ENCODE data around the gene SAFB.

Gene SAFB

DNA sequence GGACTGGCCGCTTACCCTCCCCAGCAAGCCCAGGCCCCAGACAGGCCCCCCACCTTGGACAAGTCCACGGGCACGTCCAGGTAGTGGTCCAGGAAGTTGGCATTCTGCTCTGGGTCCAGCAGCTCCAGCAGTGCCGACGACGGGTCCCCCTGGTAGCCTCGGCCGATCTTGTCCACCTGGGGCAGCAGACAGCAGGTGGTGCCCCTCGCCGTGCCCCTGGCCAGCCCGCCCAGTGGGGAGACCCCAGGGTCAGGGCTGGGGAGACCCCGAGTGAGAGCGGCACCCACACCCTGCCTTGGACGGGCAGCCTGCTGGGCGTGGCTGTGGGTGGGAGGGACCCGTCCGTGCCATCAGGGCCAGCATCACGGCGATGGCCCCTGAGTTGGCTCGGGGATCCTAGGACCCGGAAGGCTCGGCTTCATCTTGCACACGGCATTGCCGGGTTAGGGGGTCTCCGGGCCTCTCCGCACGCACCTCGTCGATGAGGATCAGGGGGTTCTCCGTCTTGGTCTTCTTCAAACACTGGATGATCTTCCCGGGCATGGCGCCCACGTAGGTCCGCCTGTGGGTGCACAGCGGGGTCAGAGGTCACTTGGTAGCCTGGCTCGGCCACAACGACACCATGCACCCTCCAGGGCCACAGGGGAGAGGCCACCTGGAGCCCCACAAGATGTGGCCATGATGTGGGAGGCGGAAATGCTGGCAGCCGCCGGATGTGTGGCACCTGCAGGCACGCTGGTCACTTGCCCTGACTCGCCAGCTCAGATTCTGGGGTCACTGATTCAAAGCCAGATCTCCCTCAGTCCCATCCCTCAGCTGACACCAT lies 73.5 kb downstream of the SAFB start:
- Histone ChIP-seq H3K9ac (ENCODE audit: low read length) (no peak overlapping the region), H2AFZ (ENCODE audit: low read depth, low read length) (no peak overlapping the region), H3K4me1 (ENCODE audit: low read length) (peaks cover 15% of the 10 kb centered on the region), H3K9me3 (ENCODE audit: insufficient read depth, low read length) (no peaks in the 10 kb centered on the region), H3K79me2 (ENCODE audit: low read length) (peaks cover 65% of the 10 kb centered on the region), H3K36me3 (replicated peaks; ENCODE audit: low read depth, low read length) (peaks cover 81% of the 10 kb centered on the region), H3K27ac (ENCODE audit: low read length) (no peak overlapping the region), H3K27me3 (ENCODE audit: low read depth, low read length) (no peaks in the 10 kb centered on the region), H3K4me3 (ENCODE audit: low read length) (no peak overlapping the region), H4K20me1 (ENCODE audit: insufficient read depth, low read length) (peaks cover 69% of the 10 kb centered on the region), H3K4me2 (ENCODE audit: low read length) (no peak overlapping the region)
- no peak for TF ChIP-seq EZH2phosphoT487 (IDR thresholded peaks at IDR 0.05; ENCODE audit: low read depth)
- TF ChIP-seq, protein P1, sequence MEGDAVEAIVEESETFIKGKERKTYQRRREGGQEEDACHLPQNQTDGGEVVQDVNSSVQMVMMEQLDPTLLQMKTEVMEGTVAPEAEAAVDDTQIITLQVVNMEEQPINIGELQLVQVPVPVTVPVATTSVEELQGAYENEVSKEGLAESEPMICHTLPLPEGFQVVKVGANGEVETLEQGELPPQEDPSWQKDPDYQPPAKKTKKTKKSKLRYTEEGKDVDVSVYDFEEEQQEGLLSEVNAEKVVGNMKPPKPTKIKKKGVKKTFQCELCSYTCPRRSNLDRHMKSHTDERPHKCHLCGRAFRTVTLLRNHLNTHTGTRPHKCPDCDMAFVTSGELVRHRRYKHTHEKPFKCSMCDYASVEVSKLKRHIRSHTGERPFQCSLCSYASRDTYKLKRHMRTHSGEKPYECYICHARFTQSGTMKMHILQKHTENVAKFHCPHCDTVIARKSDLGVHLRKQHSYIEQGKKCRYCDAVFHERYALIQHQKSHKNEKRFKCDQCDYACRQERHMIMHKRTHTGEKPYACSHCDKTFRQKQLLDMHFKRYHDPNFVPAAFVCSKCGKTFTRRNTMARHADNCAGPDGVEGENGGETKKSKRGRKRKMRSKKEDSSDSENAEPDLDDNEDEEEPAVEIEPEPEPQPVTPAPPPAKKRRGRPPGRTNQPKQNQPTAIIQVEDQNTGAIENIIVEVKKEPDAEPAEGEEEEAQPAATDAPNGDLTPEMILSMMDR (IDR thresholded peaks at IDR 0.05; ENCODE audit: low read depth, low read length), result no peak

DNA sequence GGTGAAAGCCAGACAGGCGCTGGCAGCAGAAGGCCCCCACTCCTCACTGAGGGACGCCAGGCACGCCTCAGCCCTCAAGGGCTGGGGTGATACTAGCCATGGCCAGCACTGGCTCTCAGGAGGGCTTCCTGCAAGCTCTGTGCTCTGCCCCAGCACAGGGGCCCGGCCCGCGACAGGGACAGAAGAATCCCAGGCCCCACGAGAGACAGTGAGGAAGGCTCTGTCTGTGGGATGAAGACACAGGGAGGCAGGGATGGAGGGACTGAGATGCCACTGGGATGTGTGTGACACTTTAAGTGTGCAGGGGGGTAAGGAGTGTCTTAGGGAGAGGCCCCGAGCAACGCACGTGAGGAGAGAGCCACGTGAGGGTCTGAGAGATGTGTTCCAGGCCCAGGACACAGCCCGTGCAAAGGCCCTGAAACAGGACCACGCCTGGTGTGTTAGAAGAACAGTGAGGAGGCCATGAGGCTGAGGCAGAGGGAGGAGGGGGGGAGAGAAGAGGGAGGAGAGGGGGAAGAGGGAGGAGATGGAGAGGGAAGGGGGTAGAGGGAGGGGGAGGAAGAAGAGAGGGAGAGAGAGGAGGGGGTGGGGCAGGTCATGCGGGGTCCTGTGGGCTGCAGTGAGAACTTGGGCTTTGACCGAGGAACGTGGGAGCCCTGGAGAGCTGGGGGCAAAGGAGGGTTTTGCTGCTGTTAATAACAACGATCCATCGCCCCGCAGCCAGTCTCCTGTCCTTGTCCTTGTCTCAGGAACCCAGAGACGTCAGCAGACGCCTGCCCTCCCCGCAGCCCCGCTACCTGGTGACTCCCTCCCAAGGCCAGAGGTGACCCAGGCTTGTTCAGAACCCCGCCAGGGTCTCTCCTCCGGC lies 74.4 kb downstream of the SAFB start:
- H2AFZ ChIP-seq (ENCODE audit: low read depth, low read length), result no peak overlapping the region

DNA sequence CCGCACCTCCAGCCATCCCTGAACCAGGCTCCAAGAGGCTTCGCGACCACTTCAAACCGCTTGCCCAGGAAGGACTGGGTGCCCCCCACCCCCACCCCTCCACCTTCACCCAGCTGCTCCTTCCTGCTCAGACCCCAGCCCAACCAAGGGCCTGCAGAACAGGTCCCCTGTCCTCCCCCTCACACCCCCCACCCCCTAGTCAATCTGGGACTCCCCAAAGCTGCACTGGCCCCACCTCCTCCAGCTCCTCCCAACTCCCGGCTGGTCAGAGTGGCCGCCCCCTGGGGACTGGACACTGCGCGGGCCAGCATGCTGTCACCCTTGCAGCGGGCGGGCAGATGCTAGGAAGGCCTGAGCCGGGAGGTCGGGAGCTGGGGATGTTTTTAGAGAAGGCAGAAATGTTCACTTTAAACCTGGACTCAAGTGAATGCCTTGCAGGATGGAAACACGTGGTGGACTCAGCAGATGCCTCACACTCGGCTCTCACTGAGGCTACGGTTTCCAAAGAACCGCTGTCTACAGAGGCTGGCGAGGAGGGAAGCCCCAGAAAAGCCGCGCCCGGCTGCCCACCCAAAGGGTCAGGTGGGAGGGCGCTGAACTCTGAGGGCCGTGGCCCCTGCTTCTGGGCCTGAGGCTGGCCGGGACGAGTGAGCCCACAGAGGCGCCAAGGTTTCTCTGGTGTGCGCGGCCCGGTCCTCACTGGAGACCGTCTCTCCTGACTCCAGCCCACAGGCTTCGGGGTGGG lies 75.2 kb downstream of the SAFB start:
- H3K9ac ChIP-seq (ENCODE audit: low read length), result no peak overlapping the region
- peaks cover 66% of the 10 kb centered on the region for H3K36me3 ChIP-seq (replicated peaks; ENCODE audit: low read depth, low read length)
- no peak overlapping the region for H3K4me2 ChIP-seq (ENCODE audit: low read length)
- no peak overlapping the region for H2AFZ ChIP-seq (ENCODE audit: low read depth, low read length)
- H3K4me1 ChIP-seq (ENCODE audit: low read length), result peaks cover 1% of the 10 kb centered on the region; the same call in 1 of the 2 replicates
- H4K20me1 ChIP-seq (ENCODE audit: insufficient read depth, low read length), result peaks cover 52% of the 10 kb centered on the region
- TF ChIP-seq, protein P1 (IDR thresholded peaks at IDR 0.05; ENCODE audit: low read depth, low read length), result no peak
- H3K27ac ChIP-seq (ENCODE audit: low read length), result no peak overlapping the region
- H3K4me3 ChIP-seq (ENCODE audit: low read length), result no peak overlapping the region
- peaks cover 49% of the 10 kb centered on the region for H3K79me2 ChIP-seq (ENCODE audit: low read length)
- H3K9me3 ChIP-seq (ENCODE audit: insufficient read depth, low read length), result no peaks in the 10 kb centered on the region
- H3K27me3 ChIP-seq (ENCODE audit: low read depth, low read length), result no peaks in the 10 kb centered on the region

More for the DNA sequence above, 74.4 kb downstream of the SAFB start:
- Histone ChIP-seq H3K79me2 (ENCODE audit: low read length) (peaks cover 56% of the 10 kb centered on the region), H3K4me3 (ENCODE audit: low read length) (no peak overlapping the region), H3K27me3 (ENCODE audit: low read depth, low read length) (no peaks in the 10 kb centered on the region), H3K36me3 (replicated peaks; ENCODE audit: low read depth, low read length) (peaks cover 72% of the 10 kb centered on the region), H3K4me1 (ENCODE audit: low read length) (peaks cover 9% of the 10 kb centered on the region), H4K20me1 (ENCODE audit: insufficient read depth, low read length) (peaks cover 61% of the 10 kb centered on the region), H3K9me3 (ENCODE audit: insufficient read depth, low read length) (no peaks in the 10 kb centered on the region), H3K9ac (ENCODE audit: low read length) (no peak overlapping the region), H3K4me2 (ENCODE audit: low read length) (no peak overlapping the region), H3K27ac (ENCODE audit: low read length) (no peak overlapping the region)
- TF ChIP-seq, protein P1 (IDR thresholded peaks at IDR 0.05; ENCODE audit: low read depth, low read length), result no peak
- TF ChIP-seq EZH2phosphoT487 (IDR thresholded peaks at IDR 0.05; ENCODE audit: low read depth), result no peak
